Stomach (tissue), 9 donors: ENCODE measurements around the gene CNTN5. TPM values are rescaled to one million over a fixed set of nuclear protein-coding genes. Genes with fewer than 3 reads are reported as not detected.

Experiments used
- DNase-seq, 2 donors: peaks; one replicate each; pipeline versions ENCODE4 v3.0.0 to v3.0.0-alpha.2; 2013 to 2019
- H3K27ac ChIP-seq, 5 donors: fragments of 200-600 bp in 4 of 5; sonication (generic) in 4 of 5; one replicate each; pipeline ENCODE4 v1.5.1; 2013 to 2019; ENCODE audit warnings: mild to moderate bottlenecking in 1 of 5, moderate library complexity in 1 of 5
- H3K27me3 ChIP-seq, 3 donors: fragments of 200-600 bp; sonication (generic); one replicate each; pipeline ENCODE4 v1.5.1; 2017 to 2019; ENCODE audit warnings: mixed run types in 1 of 3
- H3K36me3 ChIP-seq, 4 donors: fragments of 200-600 bp; sonication (generic); 1 replicate in 3 of 4; 2 replicates in 1 of 4; pipeline ENCODE4 v1.5.1; 2016 to 2019
- H3K4me1 ChIP-seq, 4 donors: fragments of 200-600 bp; sonication (generic); one replicate each; pipeline ENCODE4 v1.5.1; 2016 to 2019
- H3K4me3 ChIP-seq, 4 donors: fragments of 200-600 bp; sonication (generic) in 3 of 4; one replicate each; pipeline ENCODE4 v1.5.1; 2016 to 2019; ENCODE audit warnings: mild to moderate bottlenecking in 1 of 4
- H3K9me3 ChIP-seq, 4 donors: fragments of 200-600 bp; sonication (generic); one replicate each; pipeline ENCODE4 v1.5.1; 2016 to 2019
- EP300 ChIP-seq: sonication (generic); formaldehyde crosslinking; IDR thresholded peaks from one replicate; pipeline ENCODE4 v1.6.1; 2017; ENCODE audit warnings: antibody characterized with exemption
- POLR2A ChIP-seq, 4 donors: fragments of 450-650 bp; IDR thresholded peaks; one replicate each; pipeline ENCODE4 v1.6.1; 2016; ENCODE audit warnings: antibody characterized with exemption in 4 of 4, control low read depth in 2 of 4, mild to moderate bottlenecking in 1 of 4, moderate library complexity in 1 of 4
- POLR2AphosphoS5 ChIP-seq, 3 donors: sonication (generic); formaldehyde crosslinking; IDR thresholded peaks; one replicate each; pipeline ENCODE4 v1.6.1; 2016; ENCODE audit warnings: antibody characterized with exemption in 3 of 3
- WGBS, 5 donors: extraction: QIAGEN DNeasy Blood & Tissue Kit in 3 of 5; methylation state at CpG; one replicate each; pipeline versions ENCODE4 v1.1.5 to v1.1.7; 2013 to 2018; 5-methylcytosine and 5-hydroxymethylcytosine counted together
- intact Hi-C: fragments of 100-400 bp; cut with DNase I; formaldehyde crosslinking; loops from one replicate; pipeline ENCODE4 v1.15.1; 2023; ENCODE audit warnings: low total_unique reads
- polyA plus RNA-seq, 3 donors: library from polyadenylated mRNA; stranded (reverse); fragments of 200-250 nt; gene quantifications; one replicate each; pipeline ENCODE4 v1.2.3, GENCODE V29; 2013
- total RNA-seq, 5 donors: library from RNA; depleted of rRNA; stranded (reverse); fragments of >200 nt; gene quantifications; one replicate each; pipeline versions ENCODE4 v1.1.0 to v1.2.3, GENCODE V29; 2014 to 2016
- TF ChIP-seq, protein P1 (sequence below), 7 experiments: fragments of 450-650 bp in 4 of 7; fragments of 200-600 bp in 3 of 7; sonication (generic) in 3 of 7; IDR thresholded peaks; one replicate each; pipeline ENCODE4 v1.5.1; 2016 to 2019; ENCODE audit warnings: antibody characterized with exemption in 7 of 7, control low read depth in 2 of 7, mild to moderate bottlenecking in 1 of 7
- donor health status: healthy with polysubstance abuse.
- donor health status: Bipolar disorder and iron deficiency.
- donor health status: healthy.

Gene CNTN5
- total and polyA plus RNA-seq, 8 donors: 0.05 to 9.9 TPM; not detected in 6

DNA sequence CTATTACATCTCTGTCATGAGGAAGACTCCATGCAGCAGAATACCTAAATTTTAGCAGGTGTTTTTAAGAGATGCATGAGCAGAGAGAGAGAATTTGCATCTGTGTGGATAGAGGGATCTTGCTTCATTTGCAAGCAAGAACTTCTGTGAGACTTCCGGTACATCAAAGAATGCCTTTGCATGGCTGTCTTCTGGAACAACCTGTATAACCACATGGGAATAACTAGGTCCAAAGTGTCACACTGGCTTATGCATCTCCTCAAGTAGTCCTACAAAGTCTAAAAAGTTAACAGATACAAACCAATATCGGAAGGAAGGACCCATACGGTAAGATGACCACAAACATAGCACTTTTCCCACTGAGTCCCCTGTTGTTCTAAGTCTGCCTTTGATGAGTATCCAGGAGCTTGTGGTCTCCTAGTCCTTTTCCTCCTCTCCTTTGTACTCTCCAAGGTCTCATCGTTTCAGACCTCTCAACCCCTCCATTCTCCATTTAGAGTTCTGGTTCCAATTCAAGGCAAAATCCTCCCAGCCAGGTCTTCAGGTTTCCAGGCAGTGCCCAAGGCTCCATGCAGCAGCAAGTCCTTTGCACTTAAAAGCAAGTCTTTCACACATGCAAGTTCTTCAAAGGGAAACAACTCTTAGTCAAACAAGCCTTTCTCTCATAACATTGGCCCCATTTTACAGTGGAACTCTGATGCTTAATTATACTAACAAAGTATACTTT is 1084.7 kb downstream of the CNTN5 start:
- Histone ChIP-seq H3K27me3 (no peaks in the 10 kb centered on the region), H3K4me1 (no peaks in the 10 kb centered on the region), H3K9me3 (no peaks in the 10 kb centered on the region), H3K27ac (no peak overlapping the region), H3K36me3 (no peaks in the 10 kb centered on the region), H3K4me3 (no peak overlapping the region)
- no peak for TF ChIP-seq POLR2A (IDR thresholded peaks at IDR 0.05)
- TF ChIP-seq POLR2AphosphoS5 (IDR thresholded peaks at IDR 0.05): no peak
- TF ChIP-seq, protein P1, sequence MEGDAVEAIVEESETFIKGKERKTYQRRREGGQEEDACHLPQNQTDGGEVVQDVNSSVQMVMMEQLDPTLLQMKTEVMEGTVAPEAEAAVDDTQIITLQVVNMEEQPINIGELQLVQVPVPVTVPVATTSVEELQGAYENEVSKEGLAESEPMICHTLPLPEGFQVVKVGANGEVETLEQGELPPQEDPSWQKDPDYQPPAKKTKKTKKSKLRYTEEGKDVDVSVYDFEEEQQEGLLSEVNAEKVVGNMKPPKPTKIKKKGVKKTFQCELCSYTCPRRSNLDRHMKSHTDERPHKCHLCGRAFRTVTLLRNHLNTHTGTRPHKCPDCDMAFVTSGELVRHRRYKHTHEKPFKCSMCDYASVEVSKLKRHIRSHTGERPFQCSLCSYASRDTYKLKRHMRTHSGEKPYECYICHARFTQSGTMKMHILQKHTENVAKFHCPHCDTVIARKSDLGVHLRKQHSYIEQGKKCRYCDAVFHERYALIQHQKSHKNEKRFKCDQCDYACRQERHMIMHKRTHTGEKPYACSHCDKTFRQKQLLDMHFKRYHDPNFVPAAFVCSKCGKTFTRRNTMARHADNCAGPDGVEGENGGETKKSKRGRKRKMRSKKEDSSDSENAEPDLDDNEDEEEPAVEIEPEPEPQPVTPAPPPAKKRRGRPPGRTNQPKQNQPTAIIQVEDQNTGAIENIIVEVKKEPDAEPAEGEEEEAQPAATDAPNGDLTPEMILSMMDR (IDR thresholded peaks at IDR 0.05): no peak
- no peak for TF ChIP-seq EP300
- no peak for DNase-seq
- 64 to 74% (median 65%) methylated on average over 4 of the region's 4 CpGs for WGBS, 5 donors
- intact Hi-C loops: no loop called here

DNA sequence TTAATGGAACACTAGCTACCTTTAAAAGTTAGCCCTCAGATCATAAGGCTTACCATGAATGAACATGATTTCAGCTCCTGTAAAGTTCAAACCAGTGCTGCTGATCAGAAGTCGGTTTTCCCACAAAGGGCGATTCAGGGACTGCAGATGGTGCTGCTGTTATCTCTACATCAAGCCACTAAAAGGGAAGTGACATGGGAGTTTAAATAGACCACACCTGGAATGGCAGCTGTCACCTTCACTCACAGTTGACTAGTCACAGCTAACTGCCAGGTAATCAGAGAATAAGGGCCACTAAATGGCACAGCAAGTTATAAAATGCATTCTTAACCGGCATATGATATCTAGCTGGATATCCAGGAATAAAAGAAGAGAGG is 1085.2 kb downstream of the CNTN5 start:
- no peak overlapping the region for H3K27ac ChIP-seq
- H3K4me3 ChIP-seq: no peak overlapping the region
- TF ChIP-seq, protein P1 (IDR thresholded peaks at IDR 0.05): no peak
- DNase-seq: peak in 1 of 2 donors; percentile 6
- no peaks in the 10 kb centered on the region for H3K36me3 ChIP-seq
- no peaks in the 10 kb centered on the region for H3K4me1 ChIP-seq
- 31 to 47% (median 36%) methylated on average over 3 of the region's 3 CpGs for whole genome bisulfite sequencing, 5 donors
- no peaks in the 10 kb centered on the region for H3K27me3 ChIP-seq
- no peaks in the 10 kb centered on the region for H3K9me3 ChIP-seq
- intact Hi-C loops: no loop called here

DNA sequence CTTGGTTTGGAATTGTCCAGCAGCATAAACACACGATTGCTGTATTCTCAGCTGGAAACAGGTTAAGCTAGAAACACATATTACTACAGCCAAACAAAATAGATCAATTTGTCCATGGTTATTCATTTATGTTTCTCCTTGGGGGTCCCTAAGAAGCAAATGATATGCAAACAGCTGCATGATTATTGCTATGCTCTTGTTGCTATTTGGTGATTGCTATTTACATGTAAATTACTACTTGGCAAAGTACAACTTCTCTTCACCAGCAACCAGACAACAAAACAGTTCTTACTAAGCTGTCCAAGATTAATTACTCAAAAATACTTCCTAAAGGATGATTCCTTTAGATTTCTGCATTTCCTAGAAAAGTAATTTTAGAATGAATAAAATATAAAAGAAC is 1098.4 kb downstream of the CNTN5 start:
- Histone ChIP-seq H3K27ac (no peak overlapping the region), H3K36me3 (no peaks in the 10 kb centered on the region), H3K4me1 (no peaks in the 10 kb centered on the region), H3K27me3 (no peaks in the 10 kb centered on the region), H3K9me3 (no peaks in the 10 kb centered on the region), H3K4me3 (no peak overlapping the region)
- DNase-seq: no peak
- intact Hi-C loops: no loop called here
- TF ChIP-seq, protein P1 (IDR thresholded peaks at IDR 0.05): no peak
- no peak for TF ChIP-seq POLR2AphosphoS5 (IDR thresholded peaks at IDR 0.05)
- no peak for TF ChIP-seq POLR2A (IDR thresholded peaks at IDR 0.05)
- no peak for TF ChIP-seq EP300
- WGBS, 5 donors: 44 to 55% (median 48%) methylated on average over 1 of the region's 1 CpG

DNA sequence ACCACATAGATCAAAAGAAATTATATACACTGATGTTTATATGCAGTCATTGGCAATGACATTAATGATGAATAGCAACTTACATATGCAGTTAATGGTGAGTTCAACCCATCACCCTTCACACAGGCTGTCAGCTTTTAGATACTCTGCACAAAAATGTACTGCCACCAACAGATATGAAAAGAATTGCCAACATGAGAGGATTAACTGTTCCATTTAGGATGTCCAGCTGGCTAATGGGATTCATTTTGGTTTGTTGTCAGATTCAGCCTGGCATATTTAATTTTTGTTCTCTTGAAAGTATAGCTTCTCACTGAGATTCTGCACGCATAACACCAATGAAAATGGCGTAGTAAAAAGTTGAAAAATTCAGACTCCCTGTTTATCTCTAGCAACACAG is 1112.4 kb downstream of the CNTN5 start:
- 94 to 99% (median 96%) methylated on average over 2 of the region's 2 CpGs for WGBS, 5 donors
- intact Hi-C loops: no loop called here
- no peaks in the 10 kb centered on the region for H3K27me3 ChIP-seq
- no peak for DNase-seq
- no peaks in the 10 kb centered on the region for H3K9me3 ChIP-seq
- no peak for TF ChIP-seq EP300
- H3K4me1 ChIP-seq: no peaks in the 10 kb centered on the region
- no peaks in the 10 kb centered on the region for H3K36me3 ChIP-seq
- H3K4me3 ChIP-seq: no peak overlapping the region
- no peak overlapping the region for H3K27ac ChIP-seq

DNA sequence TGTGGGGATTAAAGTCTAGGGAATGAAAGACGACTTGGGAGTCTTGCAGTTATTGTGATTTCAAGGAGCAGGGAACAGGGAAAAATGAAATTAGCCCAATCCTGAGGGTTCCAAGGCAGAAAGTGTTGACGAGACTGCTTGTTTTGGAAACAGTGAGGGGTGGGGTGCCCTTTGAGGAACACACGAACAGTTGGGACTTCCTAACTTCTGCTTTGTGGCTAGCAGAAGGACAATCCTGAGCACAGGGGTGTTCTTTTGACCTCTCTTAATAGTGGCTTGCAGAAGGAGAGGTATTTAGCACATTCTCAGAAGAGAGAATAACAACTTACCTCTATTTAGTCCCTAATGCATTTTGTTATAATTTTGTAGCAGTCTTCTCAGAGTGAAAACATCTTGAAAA is 1120.5 kb downstream of the CNTN5 start:
- Histone ChIP-seq H3K27ac (no peak overlapping the region), H3K4me1 (no peaks in the 10 kb centered on the region), H3K36me3 (no peaks in the 10 kb centered on the region), H3K4me3 (no peak overlapping the region), H3K9me3 (no peaks in the 10 kb centered on the region), H3K27me3 (no peaks in the 10 kb centered on the region)
- intact Hi-C loops: no loop called here
- DNase-seq: no peak
- WGBS, 5 donors: 55 to 81% (median 67%) methylated on average over 3 of the region's 3 CpGs
- TF ChIP-seq EP300 (no peak), POLR2A (IDR thresholded peaks at IDR 0.05) (no peak), POLR2AphosphoS5 (IDR thresholded peaks at IDR 0.05) (no peak)
- TF ChIP-seq, protein P1 (IDR thresholded peaks at IDR 0.05): no peak
